ENCODE data around the gene PARD3. TPM values are rescaled to one million over a fixed set of nuclear protein-coding genes. Genes with fewer than 3 reads are reported as not detected.
"Not testable (repeated sequence)": the region's sequence is repeated elsewhere in the genome, so short reads cannot be mapped to it uniquely, and the experiment has no call there.

PARD3 gene
- total RNA-seq, 1 donor from 2014 or later = 76.4 TPM

- no peaks in the 10 kb centered on the region for H3K36me3 ChIP-seq (ENCODE audit: control insufficient read depth, insufficient read depth, low read length)
- no peak for TF ChIP-seq CTCF (IDR thresholded peaks at IDR 0.05; ENCODE audit: insufficient read depth, low read length, poor library complexity, severe bottlenecking)
- no peak overlapping the region for H3K4me3 ChIP-seq (ENCODE audit: low read depth, low read length)
- DNase-seq (ENCODE audit: low read depth) = no peak
- H3K27me3 ChIP-seq (ENCODE audit: control insufficient read depth, insufficient read depth, low read length) = no peaks in the 10 kb centered on the region
These were observed 110.4 kb downstream of the PARD3 start for GRCh38 chr10:34704526-34705184.

- Histone ChIP-seq H3K36me3 (ENCODE audit: control insufficient read depth, insufficient read depth, low read length) (no peaks in the 10 kb centered on the region), H3K27me3 (ENCODE audit: control insufficient read depth, insufficient read depth, low read length) (no peaks in the 10 kb centered on the region), H3K4me3 (ENCODE audit: low read depth, low read length) (no peak overlapping the region)
- no peak for TF ChIP-seq CTCF (IDR thresholded peaks at IDR 0.05; ENCODE audit: insufficient read depth, low read length, poor library complexity, severe bottlenecking)
- DNase-seq (ENCODE audit: low read depth) = no peak
These were observed 112.1 kb downstream of the PARD3 start for GRCh38 chr10:34702982-34703381.

- Histone ChIP-seq H3K27me3 (ENCODE audit: control insufficient read depth, insufficient read depth, low read length) (no peaks in the 10 kb centered on the region), H3K36me3 (ENCODE audit: control insufficient read depth, insufficient read depth, low read length) (no peaks in the 10 kb centered on the region), H3K4me3 (ENCODE audit: low read depth, low read length) (no peak overlapping the region)
- DNase-seq (ENCODE audit: low read depth) = no peak
- no peak for TF ChIP-seq CTCF (IDR thresholded peaks at IDR 0.05; ENCODE audit: insufficient read depth, low read length, poor library complexity, severe bottlenecking)
These were observed 112.8 kb downstream of the PARD3 start for GRCh38 chr10:34702093-34702937.

GRCh38 chr10:34701194-34701593 is 113.9 kb downstream of the PARD3 start:
- DNase-seq (ENCODE audit: low read depth) = no peak
- Histone ChIP-seq H3K4me3 (ENCODE audit: low read depth, low read length) (no peak overlapping the region), H3K36me3 (ENCODE audit: control insufficient read depth, insufficient read depth, low read length) (no peaks in the 10 kb centered on the region), H3K27me3 (ENCODE audit: control insufficient read depth, insufficient read depth, low read length) (no peaks in the 10 kb centered on the region)
- TF ChIP-seq CTCF (IDR thresholded peaks at IDR 0.05; ENCODE audit: insufficient read depth, low read length, poor library complexity, severe bottlenecking) = no peak

- not testable (repeated sequence) for H3K4me3 ChIP-seq (ENCODE audit: low read depth, low read length); DNase-seq (ENCODE audit: low read depth); H3K36me3 ChIP-seq (ENCODE audit: control insufficient read depth, insufficient read depth, low read length); H3K27me3 ChIP-seq (ENCODE audit: control insufficient read depth, insufficient read depth, low read length)
These were observed 114.3 kb downstream of the PARD3 start for GRCh38 chr10:34700752-34701151.

GRCh38 chr10:34699904-34700517 is 115.1 kb downstream of the PARD3 start:
- no peak for TF ChIP-seq CTCF (IDR thresholded peaks at IDR 0.05; ENCODE audit: insufficient read depth, low read length, poor library complexity, severe bottlenecking)
- DNase-seq (ENCODE audit: low read depth) = no peak
- Histone ChIP-seq H3K4me3 (ENCODE audit: low read depth, low read length) (no peak overlapping the region), H3K36me3 (ENCODE audit: control insufficient read depth, insufficient read depth, low read length) (no peaks in the 10 kb centered on the region), H3K27me3 (ENCODE audit: control insufficient read depth, insufficient read depth, low read length) (no peaks in the 10 kb centered on the region)

All from kidney epithelial cell (primary cell).